ENCODE measurements around the gene GNAQ.

- TF ChIP-seq CTCF (IDR thresholded peaks at IDR 0.05; ENCODE audit: low read depth, low read length, poor library complexity, severe bottlenecking) (no peak), EZH2phosphoT487 (IDR thresholded peaks at IDR 0.05; ENCODE audit: borderline replicate concordance, low read length) (no peak)
Measured at GRCh38 chr9:77738932-77739331, 292.7 kb downstream of the GNAQ start.

Measured in DOHH2 (cell line).